Activated CD8-positive, alpha-beta memory T cell treated with anti-CD3 and anti-CD28 coated beads, Interleukin-2, amount 50 U/mL, for 1 hour (primary cell): Measurements from ENCODE around the gene PSG1.
"Not testable (repeated sequence)": the region's sequence is repeated elsewhere in the genome, so short reads cannot be mapped to it uniquely, and the experiment has no call there.

Experiments
- DNase-seq: peaks from one replicate; pipeline ENCODE4 v3.0.0-alpha.2; 2020; ENCODE audit errors: extremely low read depth

Gene PSG1

DNA sequence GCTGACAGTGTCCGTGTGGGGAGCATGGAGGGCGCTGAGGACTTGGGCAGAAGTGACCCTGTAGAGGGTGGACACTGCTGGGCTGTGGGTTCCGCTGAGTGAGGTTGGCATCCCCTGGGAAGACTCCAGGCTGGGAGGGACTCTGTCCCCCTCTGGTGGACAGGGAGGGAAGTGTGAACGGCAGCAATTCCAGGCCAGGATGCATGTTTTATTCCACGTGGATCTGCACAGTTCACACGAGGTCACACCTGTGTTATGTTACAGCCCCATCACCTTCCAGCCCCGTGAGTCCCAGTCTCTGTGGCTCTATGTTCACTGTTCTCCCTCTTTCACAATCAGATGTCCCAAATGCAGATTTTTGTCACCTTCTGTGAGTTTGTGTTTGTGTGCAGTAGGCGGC, 1.8 kb upstream of the PSG1 start:
- not testable (repeated sequence) for DNase-seq

DNA sequence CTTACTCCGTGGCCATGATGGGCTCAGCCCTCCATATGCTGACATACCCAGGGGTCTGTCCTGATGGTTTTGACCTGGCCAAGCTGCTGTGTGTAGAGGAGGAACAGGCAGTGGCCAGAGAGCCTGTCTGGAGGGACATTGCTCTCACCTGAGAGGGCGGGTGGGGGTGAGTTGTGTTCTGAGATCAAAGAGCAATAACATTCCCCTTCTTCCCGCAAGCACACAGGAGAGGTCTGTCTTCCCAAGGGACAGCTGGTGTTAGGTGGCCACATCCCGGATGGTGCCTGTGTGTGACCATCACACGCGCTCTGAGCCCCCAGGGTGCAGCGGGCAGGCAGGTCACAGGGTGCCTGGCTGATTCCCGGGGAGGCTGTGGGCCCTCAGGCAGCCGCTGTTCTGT, 1.1 kb upstream of the PSG1 start:
- DNase-seq, result not testable (repeated sequence)

DNA sequence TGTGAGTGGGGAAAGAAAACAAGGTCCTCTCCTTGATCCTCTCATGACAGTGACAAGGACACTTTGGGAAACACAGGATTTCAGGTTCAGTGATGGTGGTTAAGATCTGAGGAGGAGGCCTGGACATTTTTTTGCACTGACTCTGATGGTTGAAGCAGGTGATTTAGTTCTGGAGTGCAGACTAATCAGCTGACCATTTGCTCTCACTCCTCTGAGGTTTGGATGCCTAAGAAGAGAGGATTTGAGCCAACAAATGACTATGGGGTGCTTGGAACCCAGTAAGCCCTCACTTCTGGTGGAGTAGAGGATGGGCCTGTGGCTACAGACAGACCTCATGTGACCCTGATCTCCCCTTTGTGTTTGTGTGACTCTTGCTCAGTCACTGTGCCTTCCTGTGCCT, 2.9 kb downstream of the PSG1 start:
- not testable (repeated sequence) for DNase-seq

GRCh38 chr19:42875881-42876280, 3.6 kb downstream of the PSG1 start:
- DNase-seq, result not testable (repeated sequence)

- not testable (repeated sequence) for DNase-seq
Observed at GRCh38 chr19:42874901-42875813, 4.4 kb downstream of the PSG1 start.

DNA sequence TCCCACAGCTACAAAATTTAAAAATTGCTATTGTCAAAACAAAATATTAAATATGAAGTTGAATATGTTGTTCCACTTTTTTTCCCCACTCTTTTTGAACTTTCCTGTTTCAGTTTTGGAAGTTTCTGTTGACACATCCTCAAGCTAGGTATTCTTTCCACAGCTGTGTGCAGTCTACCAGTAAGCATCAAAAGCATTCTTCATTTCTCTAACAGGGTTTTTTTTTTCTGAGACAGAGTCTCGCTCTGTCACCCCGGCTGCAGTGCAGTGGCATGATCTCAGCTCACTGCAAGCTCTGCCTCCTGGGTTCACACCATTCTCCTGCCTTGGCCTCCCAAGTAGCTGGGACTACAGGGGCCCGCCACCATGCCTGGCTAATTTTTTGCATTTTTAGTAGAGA, 5.4 kb downstream of the PSG1 start:
- DNase-seq, result not testable (repeated sequence)

GRCh38 chr19:42872608-42873007, 6.9 kb downstream of the PSG1 start:
- no peak for DNase-seq

GRCh38 chr19:42857544-42857867, 22.0 kb downstream of the PSG1 start:
- no peak for DNase-seq

DNA sequence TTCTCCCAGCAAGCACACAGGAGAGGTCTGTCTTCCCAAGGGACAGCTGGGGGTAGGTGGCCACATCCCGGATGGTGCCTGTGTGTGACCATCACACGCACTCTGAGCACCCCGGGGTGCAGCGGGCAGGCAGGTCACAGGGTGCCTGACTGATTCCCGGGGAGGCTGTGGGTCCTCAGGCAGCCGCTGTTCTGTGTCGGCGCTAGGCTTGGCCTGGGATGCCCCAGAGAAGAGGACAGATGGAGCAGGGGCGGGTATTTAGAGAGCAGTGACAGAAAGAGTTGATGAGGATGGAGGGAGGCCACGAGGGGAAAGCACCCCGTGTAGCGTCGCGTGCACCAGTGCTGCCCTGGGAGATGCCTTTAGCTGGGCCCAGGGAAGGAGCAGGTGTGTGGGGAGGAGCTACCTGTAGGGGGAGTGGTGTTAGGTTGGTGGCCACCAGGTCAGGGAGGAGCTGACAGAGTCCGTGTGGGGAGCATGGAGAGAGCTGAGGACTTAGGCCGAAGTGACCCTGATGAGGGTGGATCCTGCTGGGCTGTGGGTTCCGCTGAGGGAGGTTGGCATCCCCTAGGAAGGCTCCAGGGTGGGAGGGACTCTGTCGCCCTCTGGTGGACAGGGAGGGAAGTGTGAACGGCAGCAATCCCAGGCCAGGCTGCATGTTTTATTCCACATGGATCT, 22.5 kb downstream of the PSG1 start:
- DNase-seq, result not testable (repeated sequence)

GRCh38 chr19:42854745-42855144, 24.8 kb downstream of the PSG1 start:
- not testable (repeated sequence) for DNase-seq

DNA sequence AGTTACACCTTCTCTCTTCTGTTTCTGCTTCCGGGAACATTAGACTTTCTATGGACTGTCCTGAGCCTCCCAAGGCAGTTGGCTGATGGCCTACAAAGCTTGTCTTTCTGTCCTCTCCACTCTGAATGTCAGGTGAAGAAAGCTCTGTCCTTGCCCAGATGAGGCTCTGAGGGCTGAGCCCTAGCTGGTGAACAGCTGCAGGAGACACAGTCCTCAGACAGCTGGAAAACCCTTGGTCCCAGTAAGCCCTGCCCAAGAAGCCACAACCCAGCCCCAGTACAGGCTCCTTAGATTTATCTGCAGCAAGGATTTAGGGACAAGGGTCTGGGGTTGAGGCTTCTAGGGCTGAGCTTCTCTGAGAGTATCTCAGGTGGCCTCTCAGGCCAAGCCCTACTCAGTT, 26.3 kb downstream of the PSG1 start:
- DNase-seq, result not testable (repeated sequence)

DNA sequence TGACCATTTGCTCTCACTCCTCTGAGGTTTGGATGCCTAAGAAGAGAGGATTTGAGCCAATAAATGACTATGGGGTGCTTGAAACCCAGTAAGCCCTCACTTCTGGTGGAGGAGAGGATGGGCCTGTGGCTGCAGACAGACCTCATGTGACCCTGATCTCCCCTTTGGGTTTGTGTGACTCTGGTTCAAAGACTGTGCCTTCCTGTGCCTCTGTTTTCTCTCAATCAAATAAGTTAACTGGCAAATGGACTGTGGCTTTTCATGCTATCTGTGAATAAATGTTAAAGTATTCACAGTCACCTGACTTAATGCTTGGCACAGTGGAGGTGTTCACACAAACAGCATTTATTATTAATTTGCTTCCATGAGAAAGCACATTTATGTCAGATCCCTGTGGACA, 26.7 kb downstream of the PSG1 start:
- DNase-seq, result not testable (repeated sequence)

DNA sequence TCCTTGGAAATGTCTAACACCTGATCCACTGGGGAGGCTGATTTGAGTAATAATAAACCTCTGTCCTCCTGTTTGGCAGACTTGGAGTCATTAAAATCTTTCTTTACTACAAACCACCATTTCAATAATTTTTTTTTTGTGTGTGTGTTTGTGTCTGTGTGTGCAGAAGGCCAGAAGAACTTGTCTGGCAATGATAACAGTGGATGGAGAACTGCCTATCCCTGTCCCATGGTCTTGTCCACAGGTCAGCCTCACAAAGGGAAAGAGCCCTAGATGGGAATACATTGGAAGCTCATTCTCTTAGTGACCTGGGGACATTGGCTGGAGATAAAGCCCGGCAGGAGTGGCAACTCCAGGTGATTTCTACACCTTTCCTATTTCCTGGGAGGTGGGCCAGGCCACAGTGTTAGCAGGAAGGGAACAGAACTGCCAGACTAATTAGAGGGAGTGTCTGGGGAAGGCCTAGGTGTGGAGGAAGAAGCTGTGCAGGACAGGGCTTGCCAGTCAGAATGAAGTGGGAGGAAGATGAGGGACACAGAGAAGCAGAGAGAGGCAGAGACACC, 27.7 kb downstream of the PSG1 start:
- DNase-seq, result not testable (repeated sequence)

DNA sequence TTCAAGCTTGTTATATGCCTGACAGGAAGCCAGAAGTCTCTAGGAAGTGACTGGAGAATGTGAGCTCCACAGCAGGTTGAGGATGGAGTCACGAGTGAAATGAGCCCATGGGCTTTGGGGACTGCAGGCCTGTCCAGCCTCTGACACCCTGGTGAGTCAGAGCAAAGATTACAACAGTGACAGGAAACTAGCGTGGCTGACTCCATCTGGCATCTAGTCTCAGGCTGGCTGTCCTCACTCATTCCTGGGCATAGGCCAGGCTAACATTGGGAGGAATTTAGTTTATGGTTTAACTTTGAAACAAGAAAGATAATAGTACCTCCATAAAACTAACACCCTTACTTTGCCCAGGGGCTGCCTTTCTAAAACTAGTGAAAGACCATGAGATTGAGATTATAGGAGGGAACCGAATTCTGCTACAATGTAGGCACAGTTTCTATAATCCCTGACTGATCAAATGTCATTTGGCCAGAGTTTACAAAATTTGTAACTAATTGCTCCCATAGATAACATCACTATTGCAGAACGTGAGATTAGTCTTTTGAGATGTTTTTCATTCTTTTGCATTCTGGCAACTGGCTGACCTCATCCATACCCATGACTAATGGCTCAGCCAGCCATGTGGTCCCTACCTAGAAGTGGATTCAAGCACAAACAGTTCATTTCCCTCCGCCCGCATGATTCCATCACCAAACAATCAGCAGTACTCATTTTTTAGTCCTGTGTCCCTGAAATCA, 28.4 kb downstream of the PSG1 start:
- no peak for DNase-seq

DNA sequence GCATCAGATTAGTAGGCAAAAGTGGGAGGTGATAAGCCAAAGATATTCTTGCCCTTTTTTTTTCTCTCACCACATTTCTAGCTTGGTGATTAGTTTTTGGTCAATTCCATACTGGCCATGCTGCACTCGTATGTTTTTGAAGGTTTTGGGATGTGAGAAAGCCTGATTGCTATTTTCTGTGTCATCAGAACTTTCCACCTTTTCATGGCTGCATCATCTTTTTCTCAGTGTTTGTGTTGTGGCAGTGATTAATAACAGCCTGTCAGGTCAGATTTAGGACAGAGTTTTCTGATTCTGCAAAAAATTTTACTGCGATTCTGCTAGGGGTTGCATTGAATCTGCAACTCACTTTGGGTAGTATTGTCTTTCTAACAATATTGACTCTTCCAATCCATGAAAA, 32.9 kb downstream of the PSG1 start:
- DNase-seq, result no peak

DNA sequence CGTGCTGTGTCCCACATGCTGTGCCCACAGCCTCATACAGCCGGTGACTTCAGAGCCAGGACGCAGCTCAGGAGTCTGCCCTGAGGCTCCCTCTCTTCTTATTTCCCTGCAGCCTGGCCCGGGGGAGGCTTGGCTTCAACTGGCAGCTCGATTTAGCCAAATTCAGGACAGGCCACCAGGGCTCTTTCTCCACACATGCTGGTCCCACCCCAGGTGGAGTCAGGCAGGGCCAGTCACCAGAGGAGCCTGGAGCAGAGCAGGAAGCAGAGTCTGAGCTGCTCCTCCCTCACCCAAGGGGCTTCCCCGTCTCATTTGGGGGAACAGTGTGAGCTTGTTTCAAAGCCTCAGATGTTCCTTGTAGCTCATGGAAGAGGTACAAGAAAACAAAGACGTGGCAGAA, 35.9 kb downstream of the PSG1 start:
- not testable (repeated sequence) for DNase-seq

- DNase-seq, result not testable (repeated sequence)
Observed at GRCh38 chr19:42832746-42833442, 46.6 kb downstream of the PSG1 start.

DNA sequence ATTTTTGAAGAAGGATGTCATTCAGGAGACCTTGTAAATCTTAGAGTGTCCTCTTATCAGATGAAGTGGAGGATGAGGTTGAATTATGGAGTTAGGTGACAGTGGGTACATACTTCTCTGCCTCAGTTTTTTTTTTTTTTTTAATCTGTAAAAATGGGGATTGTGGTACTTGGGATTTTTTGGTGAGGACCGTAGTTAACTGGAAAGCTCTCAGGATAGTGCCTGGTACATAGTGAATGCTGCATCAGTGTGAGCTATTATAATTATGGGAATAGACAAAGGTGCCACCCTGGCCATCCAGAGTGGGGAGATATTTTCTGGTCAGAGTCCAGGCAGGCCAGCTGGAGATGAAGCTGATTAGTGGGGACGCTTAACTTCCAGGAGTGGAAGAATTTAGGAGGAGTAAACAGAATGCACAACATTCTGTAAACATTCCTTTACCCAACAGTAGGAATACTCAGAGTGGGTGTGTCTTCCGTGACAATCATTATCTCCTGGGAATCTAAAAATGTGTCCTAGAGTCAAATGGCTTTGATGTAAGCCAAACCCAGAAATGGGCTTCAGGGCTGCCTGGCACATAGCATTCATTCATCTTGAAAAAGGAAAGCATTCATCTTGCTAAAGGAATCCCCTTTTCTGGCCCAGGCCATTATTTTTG, 47.4 kb downstream of the PSG1 start:
- DNase-seq, result not testable (repeated sequence)

DNA sequence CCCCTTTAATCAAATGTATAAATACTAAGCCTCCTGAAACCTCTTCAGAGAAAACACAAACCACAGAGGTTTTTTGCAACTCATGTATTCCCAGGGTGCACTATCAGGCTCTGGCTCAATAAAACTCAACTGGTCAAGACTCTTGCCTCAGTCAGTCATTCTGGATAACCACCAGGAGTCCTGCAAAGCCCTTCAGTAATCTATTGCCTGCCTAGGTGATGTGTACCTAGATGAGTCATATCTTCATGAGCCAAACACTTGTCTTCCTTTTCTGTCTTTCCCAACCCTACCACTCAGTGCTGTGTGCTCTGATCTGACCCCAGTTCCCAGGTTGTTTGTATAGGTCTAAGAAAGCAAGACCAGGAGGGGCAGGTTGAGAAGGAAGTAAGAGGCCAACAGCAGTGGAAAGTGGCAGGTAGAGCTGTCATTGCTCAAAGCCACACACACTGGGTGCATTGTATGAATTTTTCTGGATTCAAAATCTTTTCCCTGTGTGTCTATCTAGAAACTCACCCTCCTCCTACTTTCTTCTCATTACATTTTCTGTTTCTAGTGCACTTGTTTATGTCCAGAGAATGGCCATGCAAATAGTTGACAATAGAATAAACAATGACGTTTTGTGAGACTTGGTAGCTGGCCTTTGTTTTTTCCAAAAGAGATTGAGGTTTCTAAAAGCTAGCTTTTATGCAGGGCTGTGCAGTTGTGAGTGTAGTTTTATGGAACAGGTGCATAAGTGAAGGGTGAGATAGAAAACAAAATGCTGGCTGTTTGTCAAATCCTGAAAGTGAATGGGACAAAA, 48.1 kb downstream of the PSG1 start:
- DNase-seq, result no peak
